Activated CD8-positive, alpha-beta memory T cell treated with anti-CD3 and anti-CD28 coated beads, Interleukin-2, amount 10 ng/mL, durations not matched to agents 7 days and 5 days (primary cell): ENCODE results near the gene ABCF2. TPM values are rescaled to one million over a fixed set of nuclear protein-coding genes. Genes with fewer than 3 reads are reported as not detected.

Experiments
- ATAC-seq: fragments of 150-1000 bp; cut with Tn5 transposase; one replicate; pipeline ENCODE4 v1.10.0; 2021; ENCODE audit warnings: moderate library complexity
- CTCF ChIA-PET: fragments of 350-600 bp; sonication (Branson Sonifier 250); formaldehyde crosslinking; loops from one replicate; lab custom pipeline; 2021; ENCODE audit warnings: antibody characterized with exemption; lab: Charles Lee
- DNase-seq: peaks from one replicate; pipeline ENCODE4 v3.0.0-alpha.2; 2020
- H3K27ac Mint-ChIP-seq: one replicate; pipeline ENCODE4 v1.8.0; 2021; ENCODE audit warnings: mild to moderate bottlenecking, mixed read lengths
- H3K27me3 Mint-ChIP-seq: one replicate; pipeline ENCODE4 v1.8.0; 2021; ENCODE audit warnings: mixed read lengths
- H3K36me3 Mint-ChIP-seq: one replicate; pipeline ENCODE4 v1.8.0; 2021; ENCODE audit warnings: mild to moderate bottlenecking, mixed read lengths
- H3K4me1 Mint-ChIP-seq: one replicate; pipeline ENCODE4 v1.8.0; 2021; ENCODE audit warnings: mixed read lengths
- H3K4me3 Mint-ChIP-seq: one replicate; pipeline ENCODE4 v1.8.0; 2021; ENCODE audit warnings: mild to moderate bottlenecking, moderate library complexity, mixed read lengths
- H3K9me3 Mint-ChIP-seq: one replicate; pipeline ENCODE4 v1.8.0; 2022; ENCODE audit warnings: low read depth, mixed read lengths
- total RNA-seq, 2 experiments: library from RNA; stranded (reverse); gene quantifications; one replicate each; pipeline ENCODE4 v1.2.3, GENCODE V29; 2021

Gene ABCF2
- total RNA-seq, 2 experiments from 2014 or later: 37.8 to 47.3 TPM

- H3K4me3 Mint-ChIP-seq: no peak overlapping the region
Observed at GRCh38 chr7:151202836-151203235, 24.2 kb downstream of the ABCF2 start.

DNA sequence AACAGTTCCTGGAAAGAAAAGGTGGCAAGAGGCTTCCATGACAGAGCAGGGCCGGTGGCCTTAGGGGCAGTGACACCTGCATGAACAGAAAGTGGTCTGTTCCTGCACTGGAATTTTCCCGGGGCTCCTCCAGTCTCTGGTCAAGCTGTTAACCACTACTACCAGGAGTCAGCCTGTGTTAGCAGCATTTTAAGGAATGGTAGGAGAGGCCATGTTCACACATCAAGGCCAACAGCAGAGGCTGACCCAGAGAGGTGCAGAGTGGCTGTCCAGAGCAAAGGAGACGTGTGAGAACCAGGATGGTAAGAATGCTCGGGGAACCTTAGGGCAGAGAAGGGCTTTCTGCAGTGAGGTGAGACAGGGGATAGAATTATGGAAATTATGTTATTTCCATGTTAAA, 25.3 kb downstream of the ABCF2 start:
- H3K27me3 Mint-ChIP-seq: peaks cover 19% of the 10 kb centered on the region
- H3K4me3 Mint-ChIP-seq: no peak overlapping the region
- no peak overlapping the region for H3K27ac Mint-ChIP-seq
- H3K4me1 Mint-ChIP-seq: peaks cover 8% of the 10 kb centered on the region
- ATAC-seq (no peak), DNase-seq (no peak)
- no peaks in the 10 kb centered on the region for H3K9me3 Mint-ChIP-seq
- CTCF ChIA-PET: no interaction called here
- H3K36me3 Mint-ChIP-seq: no peaks in the 10 kb centered on the region

More at GRCh38 chr7:151202836-151203235, 24.2 kb downstream of the ABCF2 start:
- no peaks in the 10 kb centered on the region for H3K9me3 Mint-ChIP-seq
- DNase-seq (no peak), ATAC-seq (no peak)
- H3K27ac Mint-ChIP-seq: no peak overlapping the region
- CTCF ChIA-PET: no interaction called here
- H3K36me3 Mint-ChIP-seq: no peaks in the 10 kb centered on the region
- H3K27me3 Mint-ChIP-seq: peaks cover 19% of the 10 kb centered on the region
- peaks cover 19% of the 10 kb centered on the region for H3K4me1 Mint-ChIP-seq

GRCh38 chr7:151201344-151201743, 25.7 kb downstream of the ABCF2 start:
- CTCF ChIA-PET: no interaction called here
- DNase-seq (no peak), ATAC-seq (no peak)
- H3K4me3 Mint-ChIP-seq: no peak overlapping the region
- peaks cover 17% of the 10 kb centered on the region for H3K27me3 Mint-ChIP-seq
- no peaks in the 10 kb centered on the region for H3K9me3 Mint-ChIP-seq
- no peaks in the 10 kb centered on the region for H3K36me3 Mint-ChIP-seq
- peaks cover 4% of the 10 kb centered on the region for H3K4me1 Mint-ChIP-seq
- H3K27ac Mint-ChIP-seq: no peak overlapping the region

DNA sequence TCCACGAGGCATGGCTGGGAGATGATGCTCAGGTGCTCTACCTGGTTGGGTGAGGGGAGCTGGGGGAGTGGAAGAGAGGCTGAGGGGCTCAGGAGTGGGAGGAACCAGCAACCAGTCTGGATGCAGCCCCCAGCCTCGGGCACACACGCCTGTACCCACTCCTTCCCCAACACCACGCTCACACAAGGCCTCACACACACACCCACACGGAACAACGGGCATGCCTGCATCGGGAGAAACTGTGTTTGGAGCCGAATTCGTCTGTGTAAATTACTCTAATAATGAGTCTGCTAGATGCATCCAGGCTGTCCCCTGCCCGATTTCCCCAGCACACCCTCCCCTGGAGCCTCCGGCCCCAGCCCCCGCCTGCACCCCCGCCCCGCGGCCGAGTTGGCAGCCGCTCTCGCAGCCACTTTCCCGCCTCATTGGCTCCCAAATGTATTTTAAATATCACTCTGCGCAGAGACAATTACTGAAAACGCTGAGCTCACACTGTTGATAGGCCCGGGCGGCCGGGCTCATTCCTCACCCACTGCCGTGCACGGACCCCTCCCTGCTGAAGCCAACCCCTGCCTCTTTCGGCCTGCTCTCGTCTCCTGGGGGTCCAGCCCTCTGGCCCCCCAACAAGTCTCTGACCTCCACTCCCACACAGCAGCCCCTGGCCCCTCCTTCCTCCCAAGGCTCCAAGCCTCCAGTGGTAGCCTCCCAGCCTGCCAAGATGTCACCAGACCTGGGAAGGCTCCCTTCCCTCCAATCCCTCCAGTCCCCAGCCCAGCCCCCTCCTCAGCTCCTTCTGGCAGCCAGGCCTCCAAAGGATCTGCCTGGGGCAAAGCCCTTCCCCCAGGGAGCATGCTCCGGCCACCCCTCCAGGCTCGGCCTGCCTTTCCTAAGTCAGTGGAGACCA, 27.8 kb downstream of the ABCF2 start:
- peaks cover 2% of the 10 kb centered on the region for H3K4me1 Mint-ChIP-seq
- no peaks in the 10 kb centered on the region for H3K9me3 Mint-ChIP-seq
- H3K4me3 Mint-ChIP-seq: no peak overlapping the region
- ATAC-seq (no peak), DNase-seq (no peak)
- H3K36me3 Mint-ChIP-seq: no peaks in the 10 kb centered on the region
- CTCF ChIA-PET: interaction anchor here (1.0 kb wide), 1 partner anchor 45 kb away, joined by 3 read pairs; no protein-coding TSS in a partner anchor
- H3K27me3 Mint-ChIP-seq: peaks cover 24% of the 10 kb centered on the region
- no peak overlapping the region for H3K27ac Mint-ChIP-seq

DNA sequence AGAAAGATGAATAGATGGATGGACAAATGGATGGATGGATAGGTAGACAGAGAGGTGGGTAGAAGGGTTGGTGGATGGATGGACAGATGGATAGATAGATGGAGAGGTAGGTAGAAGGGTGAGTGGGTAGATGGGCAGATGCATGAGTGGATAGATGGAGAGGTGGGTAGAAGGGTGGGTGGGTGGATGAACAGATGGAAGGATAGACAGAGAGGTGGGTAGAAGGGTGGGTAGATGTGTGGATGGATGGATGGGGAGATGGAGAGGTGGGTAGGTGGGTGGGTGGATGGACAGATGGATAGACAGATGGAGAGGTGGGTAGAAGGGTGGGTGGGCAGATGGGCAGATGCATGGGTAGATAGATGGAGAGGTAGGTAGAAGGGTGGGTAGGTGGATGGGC, 29.1 kb downstream of the ABCF2 start:
- CTCF ChIA-PET: no interaction called here
- no peak overlapping the region for H3K27ac Mint-ChIP-seq
- peaks cover 17% of the 10 kb centered on the region for H3K27me3 Mint-ChIP-seq
- H3K36me3 Mint-ChIP-seq: no peaks in the 10 kb centered on the region
- H3K9me3 Mint-ChIP-seq: no peaks in the 10 kb centered on the region
- no peak for DNase-seq
- peaks cover 2% of the 10 kb centered on the region for H3K4me1 Mint-ChIP-seq
- H3K4me3 Mint-ChIP-seq: no peak overlapping the region
- no peak for ATAC-seq

DNA sequence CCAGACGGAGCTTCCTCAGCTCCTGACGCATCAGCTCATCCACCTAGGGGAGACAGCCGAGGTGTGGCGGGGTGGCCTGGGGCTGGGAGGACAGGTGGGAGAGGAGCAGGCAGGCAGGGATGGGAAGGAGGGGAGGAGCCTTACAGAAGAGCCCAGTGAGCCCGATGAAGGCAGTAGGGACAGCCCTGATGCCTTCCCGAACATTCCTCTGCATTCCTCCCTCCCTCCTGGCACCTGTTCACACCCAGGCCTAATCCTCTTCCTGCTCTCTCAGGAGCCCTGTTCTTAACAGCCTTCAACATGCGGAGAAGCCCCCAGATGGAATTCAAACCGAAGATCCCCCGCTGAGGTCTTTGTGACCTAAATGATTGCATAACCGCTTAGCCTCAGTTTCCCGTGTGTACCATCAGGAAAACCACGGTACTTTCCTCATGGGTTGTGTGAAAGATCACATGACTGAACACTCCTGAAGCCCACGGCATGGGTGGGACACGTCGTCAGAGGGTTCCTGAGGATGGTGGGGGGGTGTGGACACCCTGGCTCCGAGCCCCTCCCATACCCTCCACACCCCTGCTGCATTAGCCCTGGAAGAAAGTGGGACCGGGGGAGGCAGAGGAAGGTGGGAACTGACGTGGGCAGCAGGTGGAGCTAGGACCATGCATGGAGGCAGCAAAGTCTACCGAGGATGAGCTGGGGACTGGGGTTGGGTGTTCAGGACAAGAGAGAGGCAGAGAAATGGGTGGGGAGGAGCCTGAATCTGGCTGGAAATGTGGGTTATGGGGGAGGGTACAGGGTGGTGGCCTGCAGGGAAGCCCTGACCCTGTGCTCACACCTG, 31.2 kb downstream of the ABCF2 start:
- DNase-seq: no peak
- Mint-ChIP-seq H3K36me3 (no peaks in the 10 kb centered on the region), H3K27ac (no peak overlapping the region), H3K27me3 (peaks cover 8% of the 10 kb centered on the region), H3K4me3 (no peak overlapping the region), H3K4me1 (peaks cover 2% of the 10 kb centered on the region), H3K9me3 (no peaks in the 10 kb centered on the region)
- ATAC-seq: no peak
- CTCF ChIA-PET: no interaction called here

DNA sequence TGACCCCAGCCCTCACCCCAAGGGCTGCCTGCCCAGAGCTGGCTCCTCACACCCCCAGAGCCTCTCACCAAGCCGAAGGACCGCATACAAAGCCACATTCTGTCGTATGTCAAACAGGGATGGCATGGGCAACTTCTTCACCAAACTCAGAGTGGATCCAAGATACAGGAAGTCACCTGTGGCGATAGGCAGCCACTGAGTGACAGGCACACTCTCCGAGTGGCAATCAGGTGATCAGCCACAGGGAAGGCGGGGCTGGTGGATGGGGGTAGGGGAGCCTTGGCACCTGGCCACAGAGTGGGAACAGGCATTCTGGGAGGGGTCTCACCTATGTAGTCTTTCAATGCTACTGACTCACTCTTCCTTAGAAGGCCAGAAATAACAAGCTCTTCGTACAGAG, 32.8 kb downstream of the ABCF2 start:
- no peak overlapping the region for H3K4me3 Mint-ChIP-seq
- peak; percentile 54 for ATAC-seq
- H3K9me3 Mint-ChIP-seq: no peaks in the 10 kb centered on the region
- peaks cover 15% of the 10 kb centered on the region for H3K27me3 Mint-ChIP-seq
- no peak overlapping the region for H3K27ac Mint-ChIP-seq
- CTCF ChIA-PET: interaction anchor here (0.7 to 1.4 kb wide), 3 partner anchors 14 to 57 kb away, joined by 3 to 6 read pairs (median 3); no protein-coding TSS in a partner anchor
- no peak for DNase-seq
- no peaks in the 10 kb centered on the region for H3K36me3 Mint-ChIP-seq
- peaks cover 2% of the 10 kb centered on the region for H3K4me1 Mint-ChIP-seq

DNA sequence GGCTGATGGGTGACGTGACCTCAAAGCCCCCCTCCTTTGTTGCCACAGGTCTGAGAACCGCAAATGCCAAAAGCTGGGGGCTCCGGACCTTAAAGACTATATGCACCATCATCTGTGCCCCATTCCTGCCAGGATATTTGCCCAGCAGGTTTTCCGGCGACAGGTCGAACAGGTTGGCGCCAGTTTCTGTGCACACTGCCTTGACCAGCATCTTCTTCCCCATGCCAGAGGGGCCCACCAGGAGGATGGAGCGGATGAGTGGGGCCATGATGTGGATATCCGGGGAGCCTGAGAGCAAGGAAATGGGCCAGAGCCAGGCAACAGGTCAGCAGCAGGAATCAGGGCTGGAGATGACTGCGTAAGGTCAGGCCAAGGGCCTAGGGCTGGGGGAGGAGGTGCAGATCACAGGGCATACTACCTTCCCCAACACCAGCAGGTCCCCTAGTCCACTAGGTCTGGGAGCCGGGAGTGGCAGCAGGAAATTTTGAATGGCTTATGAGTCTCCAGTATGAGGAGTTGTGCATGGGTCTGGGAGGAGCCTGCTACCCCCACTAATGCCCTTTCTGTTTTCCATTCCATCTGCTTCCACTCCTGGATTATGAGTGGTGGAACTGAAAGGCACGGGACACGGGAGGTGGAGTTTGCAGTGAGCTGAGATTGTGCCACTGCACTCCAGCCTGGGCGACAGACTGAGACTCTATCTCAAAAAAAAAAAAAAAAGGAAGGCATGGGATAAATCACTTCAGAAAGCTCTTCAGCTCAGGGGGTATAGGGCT, 33.6 kb downstream of the ABCF2 start:
- H3K4me3 Mint-ChIP-seq: no peak overlapping the region
- H3K27ac Mint-ChIP-seq: no peak overlapping the region
- CTCF ChIA-PET: interaction anchor here (0.7 kb wide), 1 partner anchor 56 kb away, joined by 3 read pairs; no protein-coding TSS in a partner anchor
- peaks cover 17% of the 10 kb centered on the region for H3K27me3 Mint-ChIP-seq
- DNase-seq: no peak
- H3K9me3 Mint-ChIP-seq: no peaks in the 10 kb centered on the region
- ATAC-seq: no peak
- no peaks in the 10 kb centered on the region for H3K36me3 Mint-ChIP-seq
- peaks cover 2% of the 10 kb centered on the region for H3K4me1 Mint-ChIP-seq

DNA sequence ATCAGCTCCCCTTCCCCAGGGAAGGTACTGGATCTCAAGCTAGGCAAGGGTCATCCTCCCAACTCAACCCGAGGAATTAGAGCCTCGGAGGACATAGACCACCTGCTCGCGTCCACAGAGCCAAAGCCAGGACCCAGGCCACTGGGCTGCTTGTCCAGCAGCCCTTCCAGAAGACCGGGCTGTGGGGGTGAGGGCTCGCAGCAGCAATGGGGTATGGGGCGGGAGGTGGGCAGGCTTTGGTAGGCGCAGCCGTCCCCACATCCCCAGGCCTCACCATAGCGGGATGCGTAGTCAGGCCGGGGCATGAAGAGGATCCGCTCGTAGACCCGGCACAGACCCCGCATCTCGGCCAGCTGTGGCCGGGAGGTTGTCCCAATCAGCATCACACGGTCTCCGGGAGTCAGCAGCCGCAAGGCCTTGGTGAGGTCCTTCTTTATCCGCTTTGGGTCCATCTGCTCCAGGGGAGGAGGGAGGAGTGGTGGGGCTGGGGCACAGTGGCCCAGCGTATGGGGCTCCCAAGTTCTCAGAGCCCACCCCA, 34.9 kb downstream of the ABCF2 start:
- Mint-ChIP-seq H3K9me3 (no peaks in the 10 kb centered on the region), H3K4me1 (peaks cover 2% of the 10 kb centered on the region), H3K36me3 (no peaks in the 10 kb centered on the region), H3K27ac (no peak overlapping the region), H3K4me3 (no peak overlapping the region), H3K27me3 (peaks cover 17% of the 10 kb centered on the region)
- ATAC-seq: no peak
- DNase-seq: no peak
- CTCF ChIA-PET: interaction anchor here (1.1 to 1.4 kb wide), 2 partner anchors 52 to 63 kb away, joined by 3 to 4 read pairs; no protein-coding TSS in a partner anchor

GRCh38 chr7:151191544-151191943, 35.5 kb downstream of the ABCF2 start:
- CTCF ChIA-PET: interaction anchor here (0.6 to 1.4 kb wide), 3 partner anchors 52 to 627 kb away, joined by 3 to 4 read pairs (median 3); no protein-coding TSS in a partner anchor
- no peak for ATAC-seq
- Mint-ChIP-seq H3K4me3 (no peak overlapping the region), H3K36me3 (no peaks in the 10 kb centered on the region), H3K4me1 (peaks cover 2% of the 10 kb centered on the region), H3K9me3 (no peaks in the 10 kb centered on the region), H3K27ac (no peak overlapping the region), H3K27me3 (peaks cover 17% of the 10 kb centered on the region)
- DNase-seq: no peak

GRCh38 chr7:151189038-151189437, 38.0 kb downstream of the ABCF2 start:
- H3K27me3 Mint-ChIP-seq: peaks cover 10% of the 10 kb centered on the region
- CTCF ChIA-PET: no interaction called here
- DNase-seq: no peak
- no peaks in the 10 kb centered on the region for H3K36me3 Mint-ChIP-seq
- no peak overlapping the region for H3K27ac Mint-ChIP-seq
- no peaks in the 10 kb centered on the region for H3K4me1 Mint-ChIP-seq
- ATAC-seq: no peak
- H3K9me3 Mint-ChIP-seq: no peaks in the 10 kb centered on the region
- no peak overlapping the region for H3K4me3 Mint-ChIP-seq

GRCh38 chr7:151188252-151188542, 38.8 kb downstream of the ABCF2 start:
- H3K9me3 Mint-ChIP-seq: no peaks in the 10 kb centered on the region
- CTCF ChIA-PET: interaction anchor here (0.9 to 1.6 kb wide), 2 partner anchors 56 to 78 kb away, joined by 3 to 5 read pairs; no protein-coding TSS in a partner anchor
- H3K36me3 Mint-ChIP-seq: no peaks in the 10 kb centered on the region
- ATAC-seq (no peak), DNase-seq (no peak)
- no peak overlapping the region for H3K4me3 Mint-ChIP-seq
- H3K4me1 Mint-ChIP-seq: no peaks in the 10 kb centered on the region
- H3K27ac Mint-ChIP-seq: no peak overlapping the region
- H3K27me3 Mint-ChIP-seq: peaks cover 10% of the 10 kb centered on the region
